B cell (primary cell): ENCODE measurements around the gene RPIA. TPM values are rescaled to one million over a fixed set of nuclear protein-coding genes. Genes with fewer than 3 reads are reported as not detected.
"Not testable (repeated sequence)": the region's sequence is repeated elsewhere in the genome, so short reads cannot be mapped to it uniquely, and the experiment has no call there.

Source experiments
- ATAC-seq: fragments of 200-7000 bp; cut with Tn5 transposase; one replicate; pipeline ENCODE4 v1.10.0; 2021; ENCODE audit warnings: low read depth, mild to moderate bottlenecking, moderate number of reproducible peaks, moderate library complexity
- CTCF ChIA-PET: fragments of 350-600 bp; sonication (Branson Sonifier 250); formaldehyde crosslinking; loops from one replicate; lab custom pipeline; 2021; ENCODE audit warnings: antibody characterized with exemption, inconsistent platforms; lab: Charles Lee
- POLR2A ChIA-PET: fragments of 350-600 bp; sonication (Branson Sonifier 250); formaldehyde crosslinking; loops from one replicate; lab custom pipeline; 2021; ENCODE audit warnings: antibody characterized with exemption; lab: Charles Lee
- DNase-seq: peaks from one replicate; pipeline ENCODE4 v3.0.0; 2013
- H2AFZ ChIP-seq: 2 replicates; pipeline ENCODE4 v1.6.1; 2012; ENCODE audit warnings: mild to moderate bottlenecking, low read depth, low read length; ENCODE audit not compliant: insufficient read depth, poor library complexity, severe bottlenecking
- H3K27ac ChIP-seq, 2 donors: 1 replicate in 1 of 2; 2 replicates in 1 of 2; pipeline ENCODE4 v1.5.1; 2012 to 2013; ENCODE audit warnings: low read length in 2 of 2, mild to moderate bottlenecking in 2 of 2, moderate library complexity in 1 of 2
- H3K27me3 ChIP-seq, 4 experiments: fragments of 200-600 bp in 1 of 4; sonication (generic) in 1 of 4; replicated peaks in 1 of 4; 1 replicate in 2 of 4; 2 replicates in 2 of 4; pipeline versions ENCODE4 v1.6.1 to v1.7.0; 2013 to 2016; ENCODE audit warnings: low read length in 3 of 4, mild to moderate bottlenecking in 2 of 4, mixed read lengths in 1 of 4, moderate library complexity in 1 of 4; ENCODE audit not compliant: insufficient read depth in 4 of 4, control insufficient read depth in 3 of 4; ENCODE audit errors: control extremely low read depth in 1 of 4
- H3K36me3 ChIP-seq, 2 experiments: replicated peaks in 1 of 2; 1 replicate in 1 of 2; 2 replicates in 1 of 2; pipeline versions ENCODE4 v1.6.1 to v1.7.1; 2013; ENCODE audit warnings: low read length in 1 of 2; ENCODE audit not compliant: insufficient read depth in 2 of 2, control insufficient read depth in 1 of 2; ENCODE audit errors: control extremely low read depth in 1 of 2, extremely low read depth in 1 of 2
- H3K4me1 ChIP-seq, 2 donors: fragments of 200-600 bp in 1 of 2; sonication (generic) in 1 of 2; 1 replicate in 1 of 2; 2 replicates in 1 of 2; pipeline versions ENCODE4 v1.5.1 to v1.6.1; 2013 to 2017; ENCODE audit warnings: low read length in 2 of 2; ENCODE audit not compliant: control insufficient read depth in 2 of 2, insufficient read depth in 2 of 2
- H3K4me2 ChIP-seq: replicated peaks from 2 replicates; pipeline ENCODE3; 2012; ENCODE audit warnings: mild to moderate bottlenecking, low read depth, low read length; ENCODE audit not compliant: poor library complexity, severe bottlenecking
- H3K4me3 ChIP-seq, 5 experiments: fragments of 200-600 bp in 1 of 5; sonication (generic) in 1 of 5; 1 replicate in 3 of 5; 2 replicates in 2 of 5; pipeline versions ENCODE4 v1.5.1 to v1.7.0; 2011 to 2016; ENCODE audit warnings: low read length in 4 of 5, mild to moderate bottlenecking in 4 of 5, low read depth in 2 of 5, control low read depth in 1 of 5, moderate library complexity in 1 of 5; ENCODE audit not compliant: insufficient read depth in 1 of 5; ENCODE audit errors: control extremely low read depth in 1 of 5, extremely low read depth in 1 of 5
- H3K79me2 ChIP-seq: fragments of 200-600 bp; sonication (generic); one replicate; pipeline ENCODE4 v1.6.0; 2016; ENCODE audit warnings: low read length; ENCODE audit not compliant: control insufficient read depth, insufficient read depth
- H3K9ac ChIP-seq: fragments of 200-600 bp; sonication (generic); 2 replicates; pipeline ENCODE4 v1.6.1; 2017; ENCODE audit warnings: mild to moderate bottlenecking, low read length, moderate library complexity
- H3K9me3 ChIP-seq, 3 donors: one replicate each; pipeline versions ENCODE4 v1.6.1 to v1.7.1; 2013; ENCODE audit warnings: low read length in 2 of 3; ENCODE audit not compliant: control insufficient read depth in 2 of 3, insufficient read depth in 1 of 3; ENCODE audit errors: control extremely low read depth in 1 of 3
- H4K20me1 ChIP-seq: 2 replicates; pipeline ENCODE4 v1.6.0; 2012; ENCODE audit warnings: mild to moderate bottlenecking, low read length; ENCODE audit not compliant: insufficient read depth, control insufficient read depth, poor library complexity, severe bottlenecking
- H3K27ac Mint-ChIP-seq: one replicate; pipeline ENCODE4 v1.8.0; 2021; ENCODE audit warnings: mixed read lengths
- H3K27me3 Mint-ChIP-seq: one replicate; pipeline ENCODE4 v1.8.0; 2021; ENCODE audit warnings: mixed read lengths
- H3K4me1 Mint-ChIP-seq: one replicate; pipeline ENCODE4 v1.8.0; 2021; ENCODE audit warnings: mixed read lengths
- H3K4me3 Mint-ChIP-seq: one replicate; pipeline ENCODE4 v1.8.0; 2021; ENCODE audit warnings: mixed read lengths
- H3K9me3 Mint-ChIP-seq: one replicate; pipeline ENCODE4 v1.8.0; 2022; ENCODE audit warnings: mixed read lengths; ENCODE audit not compliant: insufficient read depth
- CTCF ChIP-seq: fragments of 200-600 bp; IDR thresholded peaks from one replicate; pipeline ENCODE4 v1.8.0; 2022; ENCODE audit warnings: antibody characterized with exemption, mild to moderate bottlenecking
- EZH2 ChIP-seq: IDR thresholded peaks from 2 replicates; pipeline ENCODE4 v1.6.1; 2012; ENCODE audit warnings: borderline replicate concordance, low read depth, mild to moderate bottlenecking, moderate library complexity, low read length; ENCODE audit not compliant: insufficient read depth, poor library complexity, severe bottlenecking
- WGBS: methylation state at CpG from one replicate; pipeline ENCODE4 v1.1.5; 2013; ENCODE audit warnings: missing lambda C conversion rate; ENCODE audit not compliant: insufficient coverage; 5-methylcytosine and 5-hydroxymethylcytosine counted together
- intact Hi-C: fragments of 100-400 bp; cut with micrococcal nuclease; formaldehyde crosslinking; loops from one replicate; pipeline ENCODE4 v1.10.0; 2022
- polyA plus RNA-seq: library from polyadenylated mRNA; depleted of rRNA; stranded (reverse); fragments of >200 nt; gene quantifications from 2 replicates; pipeline ENCODE4 v1.2.3, GENCODE V29; 2012
- total RNA-seq, 2 donors: library from RNA; stranded (reverse); fragments of 120-200 nt in 1 of 2; gene quantifications; 1 replicate in 1 of 2; 2 replicates in 1 of 2; pipeline versions ENCODE4 v1.2.3 to v1.2.4, GENCODE V29; 2013 to 2022

RPIA gene
- total and polyA plus RNA-seq, 2 donors (not counting 1 experiment from before 2014, with no cell fraction given): 9.4 to 19.7 TPM

DNA sequence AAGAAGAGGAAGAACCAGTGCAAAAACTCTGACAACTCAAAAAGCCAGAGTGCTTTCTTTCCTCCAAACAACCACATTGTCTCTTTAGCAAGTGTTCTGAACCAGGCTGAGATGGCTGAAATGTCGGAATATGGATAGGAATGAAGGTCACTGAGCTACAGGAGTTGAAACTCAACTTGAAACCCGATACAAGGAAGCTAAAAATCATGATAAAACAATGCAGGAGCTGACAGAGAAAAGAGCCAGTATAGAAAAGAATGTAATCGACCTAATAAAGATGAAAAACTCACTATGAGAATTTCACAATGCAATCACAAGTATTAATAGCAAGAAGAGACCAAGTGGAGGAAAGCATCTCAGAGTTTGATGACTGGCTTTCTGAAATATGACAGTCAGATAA lies 49.2 kb upstream of the RPIA start:
- Histone ChIP-seq H3K36me3 (no peaks in the 10 kb centered on the region), H3K4me3 (no peak overlapping the region), H3K9me3 (peaks cover 3 to 13% (median 9%) of the 10 kb centered on the region in 3 donors), H3K4me2 (no peak overlapping the region), H3K79me2 (no peaks in the 10 kb centered on the region), H3K9ac (no peak overlapping the region), H4K20me1 (no peaks in the 10 kb centered on the region), H2AFZ (no peak overlapping the region), H3K27me3 (peaks cover 0 to 6% (median 4%) of the 10 kb centered on the region in 4 experiments), H3K4me1 (no peaks in the 10 kb centered on the region), H3K27ac (no peak overlapping the region)
- Mint-ChIP-seq H3K9me3 (no peaks in the 10 kb centered on the region), H3K4me3 (no peak overlapping the region), H3K27me3 (peaks cover 4% of the 10 kb centered on the region), H3K27ac (no peak overlapping the region), H3K4me1 (no peaks in the 10 kb centered on the region)
- ATAC-seq (no peak), DNase-seq (no peak)
- POLR2A ChIA-PET: no interaction called here
- TF ChIP-seq CTCF (no peak), EZH2 (no peak)
- CTCF ChIA-PET: interaction anchor here (0.6 kb wide), 1 partner anchor 17 kb away, joined by 3 read pairs; no protein-coding TSS in a partner anchor
- intact Hi-C loops: no loop called here
- WGBS: no CpG with 5 or more reads among the region's 3 CpGs

GRCh38 chr2:88645291-88645882 lies 46.1 kb upstream of the RPIA start:
- H3K9ac ChIP-seq, H3K27me3 Mint-ChIP-seq, ATAC-seq, H3K79me2 ChIP-seq, H4K20me1 ChIP-seq, H3K4me2 ChIP-seq, H3K36me3 ChIP-seq, H3K9me3 Mint-ChIP-seq, H3K4me1 Mint-ChIP-seq, intact Hi-C loops, H3K4me1 ChIP-seq, H2AFZ ChIP-seq, POLR2A ChIA-PET, H3K27ac Mint-ChIP-seq, H3K4me3 ChIP-seq, H3K27ac ChIP-seq, H3K4me3 Mint-ChIP-seq, H3K27me3 ChIP-seq, DNase-seq: not testable (repeated sequence)
- WGBS: no CpG with 5 or more reads among the region's 2 CpGs
- CTCF ChIA-PET: interaction anchor here (0.6 to 1.1 kb wide), 3 partner anchors 19 to 289 kb away, joined by 3 to 4 read pairs (median 4); no protein-coding TSS in a partner anchor
- peaks cover 0 to 11% (median 0%) of the 10 kb centered on the region in 3 donors for H3K9me3 ChIP-seq
